K562 (cell line): ENCODE results near the gene TBRG1. TPM values are rescaled to one million over a fixed set of nuclear protein-coding genes. Genes with fewer than 3 reads are reported as not detected.

Experiments
- ARHGAP35 ChIP-seq: fragments of 450-650 bp; IDR thresholded peaks from 2 replicates; pipeline ENCODE4 v1.6.1; 2018; ENCODE audit not compliant: partially characterized antibody
- ATF2 ChIP-seq: sonication (generic); formaldehyde crosslinking; IDR thresholded peaks from 2 replicates; pipeline ENCODE4 v1.8.1; 2022; ENCODE audit warnings: missing genetic modification reagents
- CGGBP1 ChIP-seq: fragments of 250-450 bp; sonication (Bioruptor Pico); IDR thresholded peaks from 2 replicates; pipeline ENCODE4 v1.9.0; 2021; ENCODE audit warnings: mild to moderate bottlenecking
- ETV6 ChIP-seq, 3 experiments: fragments of 150-350 bp in 1 of 3; sonication (generic) in 1 of 3; formaldehyde crosslinking in 1 of 3; IDR thresholded peaks; 2 replicates each; pipeline versions ENCODE4 v1.6.1 to v1.8.0; 2014 to 2022; ENCODE audit warnings: borderline replicate concordance in 2 of 3, low read depth in 2 of 3, antibody characterized with exemption in 1 of 3, low read length in 1 of 3, mild to moderate bottlenecking in 1 of 3, missing genetic modification reagents in 1 of 3
- HDGF ChIP-seq: fragments of 450-650 bp; IDR thresholded peaks from 2 replicates; pipeline ENCODE4 v1.6.1; 2016
- JUND ChIP-seq, 2 experiments: IDR thresholded peaks; 2 replicates in 1 of 2; 3 replicates in 1 of 2; pipeline ENCODE4 v1.6.1; 2011; ENCODE audit warnings: borderline replicate concordance in 2 of 2, low read depth in 2 of 2, low read length in 2 of 2, improper control_type of control experiment in 1 of 2, missing biosample characterization in 1 of 2, missing genetic modification characterization in 1 of 2, missing genetic modification reagents in 1 of 2
- MAFF ChIP-seq: IDR thresholded peaks from 2 replicates; pipeline ENCODE4 v1.6.1; 2012; ENCODE audit warnings: low read length, improper control_type of control experiment
- MAZ ChIP-seq, 2 experiments: fragments of 450-650 bp in 1 of 2; sonication (generic) in 1 of 2; formaldehyde crosslinking; IDR thresholded peaks in 1 of 2; conservative IDR thresholded peaks in 1 of 2; 2 replicates each; pipeline versions ENCODE4 v1.4.0 to v1.5.0; 2020; ENCODE audit warnings: mild to moderate bottlenecking in 1 of 2, missing genetic modification reagents in 1 of 2
- MYBL2 ChIP-seq, 2 experiments: fragments of 450-650 bp in 1 of 2; sonication (generic) in 1 of 2; formaldehyde crosslinking in 1 of 2; IDR thresholded peaks; 2 replicates each; pipeline versions ENCODE4 v1.6.1 to v1.8.1; 2017 to 2022; ENCODE audit warnings: borderline replicate concordance in 1 of 2, inconsistent platforms in 1 of 2, low read depth in 1 of 2, mild to moderate bottlenecking in 1 of 2, missing genetic modification reagents in 1 of 2, moderate library complexity in 1 of 2
- NFRKB ChIP-seq: fragments of 450-650 bp; IDR thresholded peaks from 2 replicates; pipeline ENCODE4 v1.6.1; 2016; ENCODE audit warnings: low read depth
- RBM14 ChIP-seq: fragments of 200-400 bp; formaldehyde crosslinking; IDR thresholded peaks from 2 replicates; pipeline ENCODE4 v1.6.1; 2018; ENCODE audit warnings: low read depth, mild to moderate bottlenecking, low read length, moderate library complexity, borderline replicate concordance; ENCODE audit not compliant: insufficient read depth
- TCF15 ChIP-seq: fragments of 250-450 bp; sonication (Bioruptor Pico); IDR thresholded peaks from 2 replicates; pipeline ENCODE4 v1.8.0; 2022; ENCODE audit warnings: moderate library complexity, mild to moderate bottlenecking, inconsistent platforms
- U2AF2 ChIP-seq: fragments of 200-400 bp; formaldehyde crosslinking; optimal IDR thresholded peaks from 2 replicates; pipeline ENCODE3; 2017; ENCODE audit warnings: low read depth, mild to moderate bottlenecking, low read length
- ZNF354B ChIP-seq: fragments of 250-450 bp; sonication (Bioruptor Pico); IDR thresholded peaks from 2 replicates; pipeline ENCODE4 v1.4.0; 2020
- ZZZ3 ChIP-seq: fragments of 450-650 bp; IDR thresholded peaks from 2 replicates; pipeline ENCODE4 v1.6.1; 2016; ENCODE audit warnings: antibody characterized with exemption, mild to moderate bottlenecking, moderate library complexity
- polyA plus RNA-seq, 8 experiments: library from polyadenylated mRNA; depleted of rRNA in 4 of 8; stranded (reverse) in 5 of 8; unstranded in 3 of 8; fragments of >200 nt; fragmentation: Nextera tagmentation in 2 of 8; fragmentation: Illumina TruSeq in 1 of 8; extraction: Ambion mirVana in 2 of 8; extraction: Trizol in 1 of 8; gene quantifications; 2 replicates each; pipeline versions ENCODE4 v1.2.1 to v1.2.3, GENCODE V29; 2011 to 2014; ENCODE audit warnings: inconsistent platforms in 1 of 8, missing spikeins in 1 of 8
- total RNA-seq, 7 experiments: library from RNA; depleted of rRNA in 6 of 7; stranded (reverse); fragments of >200 nt in 6 of 7; fragmentation: Illumina TruSeq in 2 of 7; extraction: Trizol in 2 of 7; gene quantifications; 2 replicates each; pipeline versions ENCODE4 v1.2.1 to v1.2.3, GENCODE V29; 2011 to 2021; ENCODE audit warnings: low replicate concordance in 1 of 7
- TF ChIP-seq, protein P1 (sequence below): fragments of 250-450 bp; sonication (Bioruptor Pico); IDR thresholded peaks from 2 replicates; pipeline ENCODE4 v1.4.0; 2020; ENCODE audit warnings: borderline replicate concordance
- TF ChIP-seq, protein P2 (sequence below): fragments of 150-350 bp; IDR thresholded peaks from 2 replicates; pipeline ENCODE4 v1.6.1; 2014; ENCODE audit warnings: low read depth, mild to moderate bottlenecking, low read length, borderline replicate concordance
- TF ChIP-seq, protein P3 (sequence below): fragments of 450-650 bp; IDR thresholded peaks from 2 replicates; pipeline ENCODE4 v1.6.1; 2018; ENCODE audit warnings: mild to moderate bottlenecking, low read depth; ENCODE audit not compliant: partially characterized antibody

Gene TBRG1
- total and polyA plus RNA-seq, 9 of the 15 experiments (the other 6 are each of a cell fraction or from before 2014, with no cell fraction given): 8.7 to 30.0 (median 20.2) TPM

GRCh38 chr11:124667601-124668000, 44.9 kb downstream of the TBRG1 start (continued):
- TF ChIP-seq ATF2 (CRISPR knock-in tag) (no peak), MYBL2 (IDR thresholded peaks at IDR 0.05; ENCODE audit: low read depth) (no peak), MYBL2 (CRISPR knock-in tag; IDR thresholded peaks at IDR 0.05; ENCODE audit: borderline replicate concordance) (no peak), ZZZ3 (no peak), U2AF2 (no peak), MAFF (no peak), JUND (IDR thresholded peaks at IDR 0.05; ENCODE audit: borderline replicate concordance, low read depth, low read length) (peak; percentile 44; the same call in 1 of the 2 replicates), JUND (tag; IDR thresholded peaks at IDR 0.05; ENCODE audit: borderline replicate concordance, low read depth, low read length) (no peak; the same call in 2 of the 3 replicates), NFRKB (no peak), MAZ (CRISPR knock-in tag; conservative IDR thresholded peaks at IDR 0.05 in 1 of 2, IDR thresholded peaks at IDR 0.05 in 1 of 2) (no peak), CGGBP1 (CRISPR knock-in tag) (no peak), ARHGAP35 (no peak), ZNF354B (CRISPR knock-in tag) (no peak), TCF15 (CRISPR knock-in tag) (no peak), RBM14 (no peak), ETV6 (IDR thresholded peaks at IDR 0.05; ENCODE audit: borderline replicate concordance in 1 of 2, low read depth in 2 of 2, low read length in 1 of 2) (no peak), ETV6 (CRISPR knock-in tag; IDR thresholded peaks at IDR 0.05; ENCODE audit: borderline replicate concordance) (no peak), HDGF (no peak)
- TF ChIP-seq, protein P1, sequence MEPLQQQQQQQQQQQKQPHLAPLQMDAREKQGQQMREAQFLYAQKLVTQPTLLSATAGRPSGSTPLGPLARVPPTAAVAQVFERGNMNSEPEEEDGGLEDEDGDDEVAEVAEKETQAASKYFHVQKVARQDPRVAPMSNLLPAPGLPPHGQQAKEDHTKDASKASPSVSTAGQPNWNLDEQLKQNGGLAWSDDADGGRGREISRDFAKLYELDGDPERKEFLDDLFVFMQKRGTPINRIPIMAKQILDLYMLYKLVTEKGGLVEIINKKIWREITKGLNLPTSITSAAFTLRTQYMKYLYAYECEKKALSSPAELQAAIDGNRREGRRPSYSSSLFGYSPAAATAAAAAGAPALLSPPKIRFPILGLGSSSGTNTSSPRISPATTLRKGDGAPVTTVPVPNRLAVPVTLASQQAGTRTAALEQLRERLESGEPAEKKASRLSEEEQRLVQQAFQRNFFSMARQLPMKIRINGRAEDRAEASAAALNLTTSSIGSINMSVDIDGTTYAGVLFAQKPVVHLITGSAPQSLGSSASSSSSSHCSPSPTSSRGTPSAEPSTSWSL (CRISPR knock-in tag): no peak
- TF ChIP-seq, protein P2, sequence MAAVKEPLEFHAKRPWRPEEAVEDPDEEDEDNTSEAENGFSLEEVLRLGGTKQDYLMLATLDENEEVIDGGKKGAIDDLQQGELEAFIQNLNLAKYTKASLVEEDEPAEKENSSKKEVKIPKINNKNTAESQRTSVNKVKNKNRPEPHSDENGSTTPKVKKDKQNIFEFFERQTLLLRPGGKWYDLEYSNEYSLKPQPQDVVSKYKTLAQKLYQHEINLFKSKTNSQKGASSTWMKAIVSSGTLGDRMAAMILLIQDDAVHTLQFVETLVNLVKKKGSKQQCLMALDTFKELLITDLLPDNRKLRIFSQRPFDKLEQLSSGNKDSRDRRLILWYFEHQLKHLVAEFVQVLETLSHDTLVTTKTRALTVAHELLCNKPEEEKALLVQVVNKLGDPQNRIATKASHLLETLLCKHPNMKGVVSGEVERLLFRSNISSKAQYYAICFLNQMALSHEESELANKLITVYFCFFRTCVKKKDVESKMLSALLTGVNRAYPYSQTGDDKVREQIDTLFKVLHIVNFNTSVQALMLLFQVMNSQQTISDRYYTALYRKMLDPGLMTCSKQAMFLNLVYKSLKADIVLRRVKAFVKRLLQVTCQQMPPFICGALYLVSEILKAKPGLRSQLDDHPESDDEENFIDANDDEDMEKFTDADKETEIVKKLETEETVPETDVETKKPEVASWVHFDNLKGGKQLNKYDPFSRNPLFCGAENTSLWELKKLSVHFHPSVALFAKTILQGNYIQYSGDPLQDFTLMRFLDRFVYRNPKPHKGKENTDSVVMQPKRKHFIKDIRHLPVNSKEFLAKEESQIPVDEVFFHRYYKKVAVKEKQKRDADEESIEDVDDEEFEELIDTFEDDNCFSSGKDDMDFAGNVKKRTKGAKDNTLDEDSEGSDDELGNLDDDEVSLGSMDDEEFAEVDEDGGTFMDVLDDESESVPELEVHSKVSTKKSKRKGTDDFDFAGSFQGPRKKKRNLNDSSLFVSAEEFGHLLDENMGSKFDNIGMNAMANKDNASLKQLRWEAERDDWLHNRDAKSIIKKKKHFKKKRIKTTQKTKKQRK: no peak
- TF ChIP-seq, protein P3, sequence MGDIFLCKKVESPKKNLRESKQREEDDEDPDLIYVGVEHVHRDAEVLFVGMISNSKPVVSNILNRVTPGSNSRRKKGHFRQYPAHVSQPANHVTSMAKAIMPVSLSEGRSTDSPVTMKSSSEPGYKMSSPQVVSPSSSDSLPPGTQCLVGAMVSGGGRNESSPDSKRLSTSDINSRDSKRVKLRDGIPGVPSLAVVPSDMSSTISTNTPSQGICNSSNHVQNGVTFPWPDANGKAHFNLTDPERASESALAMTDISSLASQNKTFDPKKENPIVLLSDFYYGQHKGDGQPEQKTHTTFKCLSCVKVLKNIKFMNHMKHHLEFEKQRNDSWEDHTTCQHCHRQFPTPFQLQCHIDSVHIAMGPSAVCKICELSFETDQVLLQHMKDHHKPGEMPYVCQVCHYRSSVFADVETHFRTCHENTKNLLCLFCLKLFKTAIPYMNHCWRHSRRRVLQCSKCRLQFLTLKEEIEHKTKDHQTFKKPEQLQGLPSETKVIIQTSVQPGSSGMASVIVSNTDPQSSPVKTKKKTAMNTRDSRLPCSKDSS: no peak
